HG03457 (cell line): ENCODE measurements around the gene DPAGT1.
"Not testable (repeated sequence)": the region's sequence is repeated elsewhere in the genome, so short reads cannot be mapped to it uniquely, and the experiment has no call there.

Source experiments
- ATAC-seq: cut with Tn5 transposase; IDR thresholded peaks from one replicate; pipeline ENCODE4 v1.9.1; 2021; ENCODE audit warnings: moderate number of reproducible peaks; ENCODE audit not compliant: unreplicated experiment

DPAGT1 gene

GRCh38 chr11:119059128-119059527, 42.5 kb downstream of the DPAGT1 start:
- ATAC-seq = not testable (repeated sequence)

GRCh38 chr11:119057000-119057769, 44.5 kb downstream of the DPAGT1 start, which contains the start of gene HYOU1:
Gene HYOU1, minus strand, starts transcription at chr11:119057205. Its CDS starts 1,045 bp downstream, at chr11:119056160.
- ATAC-seq = peak; percentile 86

GRCh38 chr11:119056421-119056999, 45.1 kb downstream of the DPAGT1 start:
- peak; percentile 11 for ATAC-seq

GRCh38 chr11:119055901-119056300, 45.8 kb downstream of the DPAGT1 start:
- no peak for ATAC-seq

GRCh38 chr11:119054418-119054817, 47.2 kb downstream of the DPAGT1 start:
- no peak for ATAC-seq

- no peak for ATAC-seq
Observed at GRCh38 chr11:119052163-119052814, 49.4 kb downstream of the DPAGT1 start.

GRCh38 chr11:119051440-119052162, 50.1 kb downstream of the DPAGT1 start:
- peak; percentile 52 for ATAC-seq

- no peak for ATAC-seq
Observed at GRCh38 chr11:119049081-119049480, 52.6 kb downstream of the DPAGT1 start.

GRCh38 chr11:119048644-119049043, 53.0 kb downstream of the DPAGT1 start:
- ATAC-seq = no peak

GRCh38 chr11:119047205-119047604, 54.4 kb downstream of the DPAGT1 start:
- ATAC-seq = no peak
